ENCODE data around the gene VAMP2.

The VAMP2 gene

DNA sequence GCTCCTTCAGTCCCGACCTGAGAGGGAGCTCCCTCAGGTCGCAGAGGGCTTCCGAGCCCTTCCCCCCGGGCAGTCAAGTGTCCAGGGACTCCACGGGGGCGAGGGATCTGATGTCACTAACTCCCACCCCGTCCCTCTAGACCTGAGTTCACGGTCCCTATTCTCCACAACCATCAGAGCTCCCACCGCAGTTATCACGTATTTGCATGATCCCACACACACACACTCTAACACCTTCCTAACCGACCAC is 6.8 kb downstream of the VAMP2 start:
- no peak for DNase-seq (ENCODE audit: insufficient read length, low spot score)
- no peak for FAIRE-seq

DNA sequence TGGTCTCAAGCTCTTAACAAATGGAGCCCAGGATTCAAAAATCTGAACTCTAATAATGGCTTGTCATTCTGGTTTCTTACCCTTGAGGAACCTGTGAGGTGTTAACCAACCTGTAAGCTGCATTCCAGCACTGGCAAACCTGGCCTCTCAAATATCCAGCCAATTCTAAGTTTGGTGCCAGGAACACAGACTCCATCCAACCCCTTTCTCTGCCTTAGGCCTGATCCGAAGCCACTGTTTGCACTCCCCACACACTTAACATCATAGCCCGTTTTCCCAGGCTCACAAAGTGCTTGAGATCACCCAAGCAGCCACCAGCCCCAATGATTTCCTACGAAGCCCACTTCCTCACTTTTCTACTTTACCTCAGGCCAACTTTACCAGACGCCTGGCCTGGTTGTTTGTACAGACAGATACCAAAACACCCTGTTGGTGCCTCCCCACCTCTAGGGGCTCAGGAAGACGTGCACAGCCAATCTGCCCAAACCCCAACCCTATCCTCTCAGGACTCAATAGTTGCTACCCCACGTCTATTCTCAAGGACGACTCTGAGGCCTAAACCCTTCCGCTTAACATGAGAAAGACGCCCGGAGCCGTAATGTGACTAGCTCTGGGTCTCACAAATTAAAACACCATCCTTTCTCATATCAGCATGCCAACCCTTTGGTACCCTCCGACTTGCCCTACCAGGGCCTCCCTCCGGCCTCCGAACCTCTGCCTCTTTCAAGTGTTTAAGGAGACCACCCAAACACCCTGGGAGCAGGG is 7.3 kb downstream of the VAMP2 start:
- no peak for DNase-seq (ENCODE audit: insufficient read length, low spot score)
- no peak for FAIRE-seq

DNA sequence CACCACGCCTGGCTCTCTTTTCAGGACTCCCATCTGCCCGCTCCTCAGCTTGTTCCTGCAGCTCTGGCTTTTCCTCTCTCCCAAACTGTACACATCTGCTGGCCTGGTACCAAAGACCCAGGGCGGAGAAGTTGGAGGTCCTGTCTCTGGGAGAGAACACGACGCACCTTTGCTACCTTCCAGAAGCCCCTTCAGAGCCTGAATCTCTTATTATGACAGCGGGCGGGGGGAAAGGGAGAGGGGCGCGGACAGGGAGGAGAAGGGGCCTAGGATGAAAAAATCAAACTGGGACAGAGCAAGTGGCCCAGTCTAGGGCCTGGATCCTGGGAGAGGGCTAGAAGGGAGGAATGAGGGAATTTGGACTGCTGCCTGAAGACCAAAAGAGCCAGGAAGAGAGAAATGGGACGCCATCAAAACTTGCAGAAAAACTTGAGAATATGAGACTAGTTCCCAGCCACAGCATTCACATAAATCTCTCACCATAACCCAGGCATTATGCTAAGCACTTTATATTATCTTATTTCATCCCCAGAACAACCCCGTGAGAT is 8.1 kb downstream of the VAMP2 start:
- FAIRE-seq, result no peak

GRCh38 chr17:8153957-8154607 is 8.7 kb downstream of the VAMP2 start:
- peak; percentile 92 for FAIRE-seq
- DNase-seq (ENCODE audit: insufficient read length, low spot score), result no peak

More for the DNA sequence above, 8.1 kb downstream of the VAMP2 start:
- no peak for DNase-seq (ENCODE audit: insufficient read length, low spot score)

DNA sequence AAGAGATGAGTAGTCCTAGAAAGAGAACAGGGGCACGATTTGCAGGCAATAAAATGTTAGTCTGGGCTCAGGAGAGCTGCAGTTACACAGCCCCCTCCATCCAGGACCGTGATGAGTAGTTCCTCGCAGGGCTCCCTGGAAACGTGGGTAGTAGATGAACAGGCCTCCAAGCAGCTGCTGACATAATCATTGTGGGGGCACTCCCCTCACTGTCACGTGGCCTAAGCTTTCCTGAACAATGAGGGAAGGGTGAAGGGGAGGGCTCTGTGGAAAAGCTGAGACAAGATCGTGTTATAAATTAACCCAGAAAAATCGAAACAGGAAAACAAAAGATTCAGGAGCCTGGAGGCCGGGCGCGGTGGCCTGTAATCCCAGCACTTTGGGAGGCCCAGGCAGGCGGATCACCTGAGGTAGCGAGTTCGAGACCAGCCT is 9.2 kb downstream of the VAMP2 start:
- DNase-seq (ENCODE audit: insufficient read length, low spot score) (no peak), FAIRE-seq (peak; percentile 68)

- no peak for DNase-seq (ENCODE audit: insufficient read length, low spot score)
- FAIRE-seq, result peak; percentile 49
Measured at GRCh38 chr17:8153031-8153451, 9.7 kb downstream of the VAMP2 start.

DNA sequence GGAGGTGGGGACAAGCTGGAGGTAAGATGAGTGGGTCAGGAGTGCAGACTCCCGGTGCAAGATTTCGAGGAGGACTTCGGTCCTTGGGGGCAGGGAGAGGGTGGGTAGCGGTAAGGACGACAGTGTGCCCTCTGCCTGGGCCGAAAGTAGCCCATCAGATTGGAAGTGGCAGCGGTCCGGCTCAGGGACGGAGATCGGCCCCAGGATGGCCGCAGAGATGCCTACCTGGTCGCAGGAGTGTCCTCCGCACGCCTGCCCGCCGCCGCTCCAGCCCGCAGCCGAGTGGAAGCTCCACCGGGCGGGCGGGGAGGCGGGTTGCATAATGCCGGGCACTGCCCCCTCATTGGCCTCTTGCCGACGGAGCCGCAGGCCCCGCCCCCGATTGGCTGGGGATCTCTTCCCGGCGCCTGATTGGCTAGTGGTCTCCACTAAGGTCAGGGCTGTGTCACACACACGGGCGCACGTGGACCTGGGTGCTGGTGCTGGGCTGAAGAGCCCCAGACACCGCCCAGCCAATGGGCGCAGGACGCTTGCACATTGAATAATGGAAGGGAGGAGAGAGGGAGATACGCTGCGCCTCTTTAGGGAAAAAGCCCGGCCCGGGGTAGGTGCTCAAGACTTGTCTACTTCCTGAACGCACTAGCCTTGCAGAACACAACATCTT is 10.5 kb downstream of the VAMP2 start, which contains the start of gene PER1:
TSS of gene PER1 (minus strand) at position 293 of the 664 bp plus-strand sequence. CDS start 1,698 bp downstream, outside the sequence.
- no peak for DNase-seq (ENCODE audit: insufficient read length, low spot score)
- peak; percentile 87 for FAIRE-seq

DNA sequence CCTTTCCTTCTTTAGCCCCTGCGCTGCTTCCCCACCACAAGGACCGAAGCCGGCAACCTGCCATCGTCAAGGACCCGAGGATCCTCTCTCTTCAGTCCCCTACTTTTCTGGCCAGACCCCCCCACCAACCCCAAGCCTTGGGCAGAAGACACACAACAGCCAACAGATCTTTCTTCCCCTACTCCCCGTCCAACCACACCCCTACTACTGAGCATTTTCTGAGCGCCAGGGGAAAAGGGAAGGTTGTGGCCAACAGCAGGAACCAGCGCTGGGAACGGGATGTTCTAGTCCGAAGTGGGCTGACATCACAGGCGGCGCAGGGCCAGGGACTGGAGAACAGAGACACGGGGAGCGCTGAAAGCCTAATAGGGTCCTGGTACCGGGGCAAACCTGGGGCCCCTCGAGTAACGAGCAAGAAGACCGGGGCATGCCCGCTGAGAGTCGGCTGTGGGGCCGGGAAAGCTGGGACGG is 11.1 kb downstream of the VAMP2 start:
- FAIRE-seq, result no peak
- no peak for DNase-seq (ENCODE audit: insufficient read length, low spot score)

- FAIRE-seq (peak; percentile 95), DNase-seq (ENCODE audit: insufficient read length, low spot score) (peak; percentile 90)
Measured at GRCh38 chr17:8151120-8151640, 11.6 kb downstream of the VAMP2 start.

DNA sequence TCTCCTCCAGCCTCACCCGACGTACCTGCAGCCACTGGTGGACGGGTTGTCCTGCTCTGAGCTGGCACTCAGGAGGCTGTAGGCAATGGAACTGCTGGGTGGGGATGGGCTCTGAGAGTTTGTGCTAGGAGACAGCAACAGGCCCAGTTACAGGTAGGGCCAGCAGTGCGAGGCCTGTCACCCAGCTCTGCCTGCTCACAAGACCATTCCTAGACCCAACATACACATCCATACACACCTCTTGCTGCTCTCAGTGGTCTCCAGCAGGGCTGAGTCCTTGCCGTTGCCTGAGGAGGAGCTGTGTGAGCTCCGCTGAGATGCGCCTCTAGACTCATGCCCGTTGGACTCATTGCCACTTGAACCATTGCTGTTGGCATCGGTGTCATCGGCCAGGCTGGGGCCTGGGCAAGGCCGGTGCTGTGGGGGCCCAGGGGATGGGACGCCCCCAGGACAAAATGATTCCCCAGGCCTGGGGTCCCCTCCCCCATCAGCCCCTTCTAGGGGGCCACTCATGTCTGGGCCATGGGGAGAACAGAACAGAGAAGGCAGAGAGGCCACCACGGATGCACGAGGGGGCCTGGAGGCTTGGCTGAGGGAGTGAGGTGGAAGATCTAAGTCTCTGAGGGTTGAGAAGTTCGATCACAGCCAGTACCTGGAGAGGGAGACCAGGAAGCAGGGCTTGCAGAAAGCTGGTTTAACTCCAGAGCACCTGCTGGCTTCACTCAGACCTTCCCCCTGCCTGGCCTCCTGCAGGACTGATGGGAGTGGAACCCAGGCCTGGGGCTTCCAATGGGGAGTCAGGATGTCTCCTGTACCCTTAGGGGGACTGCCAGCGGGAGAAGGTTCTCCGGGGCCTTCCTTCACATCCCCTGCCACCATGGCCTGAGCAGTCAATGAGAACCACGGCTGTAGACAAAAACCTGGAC is 12.3 kb downstream of the VAMP2 start:
- DNase-seq (ENCODE audit: insufficient read length, low spot score) (no peak), FAIRE-seq (peak; percentile 66)

- no peak for FAIRE-seq
Measured at GRCh38 chr17:8149419-8150193, 13.1 kb downstream of the VAMP2 start.

DNA sequence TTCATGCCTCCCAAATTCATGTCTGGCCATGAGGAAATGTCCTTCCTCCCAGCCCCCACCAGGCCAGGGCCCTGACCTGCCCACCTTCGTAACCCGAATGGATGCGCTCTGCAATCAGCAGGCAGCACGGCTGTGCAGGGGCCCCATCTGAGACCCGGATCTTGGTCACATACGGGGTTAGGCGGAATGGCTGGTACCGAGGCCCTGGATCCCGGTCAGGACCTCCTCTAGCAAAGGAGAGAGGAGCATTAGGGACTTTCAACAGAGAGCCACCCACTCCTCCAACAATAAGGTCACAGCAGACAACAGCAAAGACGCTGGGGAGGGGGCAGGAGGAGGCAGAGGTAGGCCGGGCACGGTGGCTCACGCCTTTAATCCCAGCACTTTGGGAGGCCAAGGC is 14.2 kb downstream of the VAMP2 start:
- no peak for DNase-seq (ENCODE audit: insufficient read length, low spot score)
- FAIRE-seq, result no peak

More at GRCh38 chr17:8149419-8150193, 13.1 kb downstream of the VAMP2 start:
- no peak for DNase-seq (ENCODE audit: insufficient read length, low spot score)

GRCh38 chr17:8147805-8148404 is 14.8 kb downstream of the VAMP2 start:
- no peak for DNase-seq (ENCODE audit: insufficient read length, low spot score)
- FAIRE-seq, result no peak

- no peak for FAIRE-seq
- no peak for DNase-seq (ENCODE audit: insufficient read length, low spot score)
Measured at GRCh38 chr17:8147141-8147804, 15.5 kb downstream of the VAMP2 start.

GRCh38 chr17:8146381-8147140 is 16.2 kb downstream of the VAMP2 start:
- DNase-seq (ENCODE audit: insufficient read length, low spot score) (no peak), FAIRE-seq (no peak)

DNA sequence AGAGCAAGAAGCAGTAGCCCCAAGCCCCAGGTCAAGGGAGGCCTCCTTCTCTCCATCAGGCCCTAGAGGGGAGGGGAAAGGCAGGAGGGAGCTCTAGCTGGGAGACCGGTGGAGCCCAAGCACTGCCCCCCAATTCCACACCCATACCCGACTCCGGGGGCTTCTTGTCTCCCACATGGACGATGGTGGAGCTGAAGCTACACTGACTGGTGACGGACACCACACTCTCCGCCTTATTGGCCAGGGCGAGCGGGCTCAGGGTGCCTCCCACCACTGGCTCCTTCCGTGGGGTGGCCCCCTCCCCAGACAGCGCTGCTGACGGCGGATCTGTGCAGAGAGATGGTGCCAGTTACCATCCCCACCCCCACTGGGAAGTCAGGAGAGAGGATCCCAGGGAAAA is 16.9 kb downstream of the VAMP2 start:
- FAIRE-seq (no peak), DNase-seq (ENCODE audit: insufficient read length, low spot score) (no peak)

DNA sequence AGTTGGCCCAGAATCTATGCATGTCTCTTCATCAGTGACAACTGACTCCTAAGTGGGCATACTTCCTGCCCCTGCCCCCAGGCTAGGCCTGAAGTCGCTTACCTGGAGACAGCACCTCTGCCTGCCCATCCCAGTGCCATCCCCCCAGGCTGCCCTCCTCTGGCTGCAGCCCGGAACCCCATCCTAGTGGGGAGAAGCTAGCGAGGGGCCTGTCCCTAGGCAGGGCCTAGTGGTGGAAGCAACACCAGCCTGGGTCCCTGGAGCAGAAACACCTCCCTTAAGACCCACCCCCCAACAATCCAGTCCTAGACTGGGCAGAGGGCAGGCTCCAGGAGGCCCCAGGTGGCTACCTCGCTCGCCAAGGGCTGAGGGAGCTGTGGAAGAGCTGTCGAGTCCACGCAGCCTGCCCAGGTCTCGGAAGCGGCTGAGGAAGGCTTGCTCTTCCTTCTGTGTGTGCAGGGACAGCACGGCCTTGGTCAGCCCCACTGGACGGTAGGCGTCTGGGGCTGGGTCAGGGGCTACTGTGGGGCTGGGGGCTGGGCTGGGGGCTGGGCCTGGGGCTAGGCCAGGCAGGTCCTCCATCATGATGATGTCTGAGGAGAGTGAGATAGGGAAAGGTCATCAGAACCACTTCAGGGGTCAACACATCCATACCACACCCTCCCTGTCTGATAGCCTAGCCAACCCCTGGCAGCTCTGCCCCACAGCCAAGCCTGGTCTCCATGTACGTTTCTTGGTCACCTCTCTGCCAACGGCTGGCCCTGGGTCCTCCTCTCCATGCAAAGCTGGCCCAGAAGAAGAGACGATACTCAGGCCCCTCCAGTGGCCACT is 18.1 kb downstream of the VAMP2 start:
- FAIRE-seq (no peak), DNase-seq (ENCODE audit: insufficient read length, low spot score) (no peak)

Data from GM19239 (cell line).